ENCODE results near the gene KIRREL2. TPM values are rescaled to one million over a fixed set of nuclear protein-coding genes. Genes with fewer than 3 reads are reported as not detected.

Gene KIRREL2
- total RNA-seq, 2 experiments from 2014 or later: 2.3 to 2.4 TPM

DNA sequence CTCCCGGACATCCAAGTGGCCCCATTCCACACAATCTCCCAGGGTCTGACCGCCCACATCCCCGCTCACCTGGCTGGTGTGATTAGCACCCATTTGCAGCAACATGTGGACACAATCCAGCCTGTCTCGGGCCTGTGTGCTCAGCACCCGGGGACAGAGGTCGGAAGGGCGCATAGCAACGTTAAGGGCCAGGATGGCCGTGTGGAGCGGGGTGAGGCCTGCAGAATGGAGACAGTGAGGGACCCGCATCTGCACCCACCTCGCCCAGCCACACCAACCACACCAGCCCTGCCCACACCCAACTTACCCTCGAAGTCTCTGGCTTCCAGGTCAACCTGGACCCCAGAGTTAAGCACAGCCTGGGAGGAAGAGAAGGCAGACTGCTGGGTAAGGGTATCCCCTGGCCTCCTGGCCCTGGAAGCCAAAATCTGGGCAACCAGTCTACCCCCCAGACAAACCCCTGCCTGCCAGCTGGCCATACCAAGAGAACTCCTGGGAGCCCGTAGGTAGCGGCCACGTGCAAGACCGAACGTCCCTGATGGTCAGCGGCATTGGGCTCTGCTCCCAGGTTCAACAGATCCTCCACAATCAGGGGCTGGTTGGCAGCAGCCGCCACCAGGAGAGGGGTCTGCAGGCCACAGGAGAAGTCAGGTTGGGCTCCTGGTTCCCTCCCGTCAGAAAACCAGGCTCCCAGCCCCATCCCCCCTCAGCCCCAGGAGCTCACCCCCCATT is 39.4 kb downstream of the KIRREL2 start:
- no peak for DNase-seq
- Mint-ChIP-seq H3K4me1 (peaks cover 29% of the 10 kb centered on the region), H3K27ac (peak overlapping the region; percentile 63), H3K27me3 (no peaks in the 10 kb centered on the region), H3K36me3 (peaks cover 54% of the 10 kb centered on the region), H3K9me3 (no peaks in the 10 kb centered on the region), H3K4me3 (peak overlapping the region; percentile 97)

DNA sequence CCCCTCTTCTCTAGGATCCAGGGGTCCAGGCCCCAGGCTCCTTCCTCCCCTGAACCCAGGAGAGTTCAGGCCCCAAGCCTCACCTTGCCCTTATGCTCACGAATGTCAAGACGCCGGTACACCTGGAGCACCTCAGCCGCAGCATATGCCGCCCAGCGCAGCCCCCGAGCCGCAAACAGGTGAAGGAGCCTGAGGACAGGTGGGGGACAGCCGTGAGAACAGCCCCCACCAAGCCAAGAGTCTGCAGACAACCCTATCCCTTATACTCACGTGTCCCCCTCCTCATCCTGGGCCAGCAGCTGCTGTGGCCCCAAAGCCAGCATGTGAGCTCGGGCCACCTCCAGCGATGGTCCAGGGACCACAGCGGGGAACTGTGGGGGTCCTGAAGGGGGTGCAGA is 39.9 kb downstream of the KIRREL2 start:
- H3K27me3 Mint-ChIP-seq: no peaks in the 10 kb centered on the region
- H3K9me3 Mint-ChIP-seq: no peaks in the 10 kb centered on the region
- no peak overlapping the region for H3K27ac Mint-ChIP-seq
- H3K4me1 Mint-ChIP-seq: peaks cover 30% of the 10 kb centered on the region
- no peak for DNase-seq
- H3K36me3 Mint-ChIP-seq: peaks cover 49% of the 10 kb centered on the region
- peak overlapping the region; percentile 97 for H3K4me3 Mint-ChIP-seq

DNA sequence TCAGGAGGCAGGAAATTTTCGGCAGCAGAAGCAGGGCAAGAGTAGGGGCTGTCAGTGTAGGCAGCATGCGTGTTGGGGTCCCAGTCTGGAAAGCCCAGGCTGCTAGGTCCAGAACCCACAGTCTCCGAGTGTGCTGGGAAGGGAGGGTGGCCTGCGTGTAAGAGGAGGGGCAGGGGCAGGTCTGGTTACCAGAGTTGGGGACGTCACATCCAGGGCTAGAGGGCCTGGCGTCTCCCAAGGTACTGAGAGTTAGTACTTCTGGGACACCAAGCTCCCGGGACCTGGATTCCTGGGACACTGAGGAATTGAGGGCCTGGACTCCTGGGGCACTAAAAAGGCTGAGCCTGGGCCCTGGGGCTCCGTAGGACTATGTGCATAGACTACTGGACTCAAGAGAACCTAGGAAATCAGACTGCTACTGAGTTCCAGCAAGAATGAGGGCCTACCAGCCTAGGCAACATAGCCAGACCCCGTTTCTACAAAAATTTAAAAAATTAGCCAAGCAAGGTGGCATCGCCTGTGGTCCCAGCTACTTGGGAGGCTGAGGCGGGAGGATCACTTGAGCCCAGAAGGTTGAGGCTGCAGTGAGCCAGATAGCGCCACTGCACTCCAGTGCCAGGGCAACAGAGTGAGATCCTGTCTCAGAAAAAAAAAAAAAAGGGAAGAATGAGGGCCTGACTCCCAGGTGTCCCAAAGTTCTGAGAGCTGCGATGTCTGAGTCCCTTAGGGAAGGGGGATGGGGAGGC is 41.2 kb downstream of the KIRREL2 start:
- H3K9me3 Mint-ChIP-seq: no peaks in the 10 kb centered on the region
- peaks cover 44% of the 10 kb centered on the region for H3K36me3 Mint-ChIP-seq
- H3K27ac Mint-ChIP-seq: peak overlapping the region; percentile 90
- peak overlapping the region; percentile 97 for H3K4me3 Mint-ChIP-seq
- no peaks in the 10 kb centered on the region for H3K27me3 Mint-ChIP-seq
- H3K4me1 Mint-ChIP-seq: peaks cover 36% of the 10 kb centered on the region
- DNase-seq: no peak

DNA sequence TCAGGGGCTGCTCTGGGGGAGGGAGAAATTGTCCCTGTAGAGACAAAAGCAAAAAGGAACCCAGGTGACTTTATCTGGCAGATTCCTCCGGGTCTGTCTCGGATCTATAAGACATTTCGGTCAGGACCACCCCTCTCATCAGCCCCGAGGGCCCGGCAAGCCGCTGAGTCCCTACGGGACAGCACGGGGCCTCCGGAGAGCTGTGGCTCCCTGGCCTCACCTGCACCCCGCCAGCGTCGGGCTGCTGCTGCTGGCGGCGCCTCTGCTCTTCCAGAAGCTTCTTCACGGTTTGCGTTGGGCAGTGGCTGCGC is 41.7 kb downstream of the KIRREL2 start:
- Mint-ChIP-seq H3K4me1 (peaks cover 36% of the 10 kb centered on the region), H3K4me3 (peak overlapping the region; percentile 97), H3K36me3 (peaks cover 39% of the 10 kb centered on the region)

DNA sequence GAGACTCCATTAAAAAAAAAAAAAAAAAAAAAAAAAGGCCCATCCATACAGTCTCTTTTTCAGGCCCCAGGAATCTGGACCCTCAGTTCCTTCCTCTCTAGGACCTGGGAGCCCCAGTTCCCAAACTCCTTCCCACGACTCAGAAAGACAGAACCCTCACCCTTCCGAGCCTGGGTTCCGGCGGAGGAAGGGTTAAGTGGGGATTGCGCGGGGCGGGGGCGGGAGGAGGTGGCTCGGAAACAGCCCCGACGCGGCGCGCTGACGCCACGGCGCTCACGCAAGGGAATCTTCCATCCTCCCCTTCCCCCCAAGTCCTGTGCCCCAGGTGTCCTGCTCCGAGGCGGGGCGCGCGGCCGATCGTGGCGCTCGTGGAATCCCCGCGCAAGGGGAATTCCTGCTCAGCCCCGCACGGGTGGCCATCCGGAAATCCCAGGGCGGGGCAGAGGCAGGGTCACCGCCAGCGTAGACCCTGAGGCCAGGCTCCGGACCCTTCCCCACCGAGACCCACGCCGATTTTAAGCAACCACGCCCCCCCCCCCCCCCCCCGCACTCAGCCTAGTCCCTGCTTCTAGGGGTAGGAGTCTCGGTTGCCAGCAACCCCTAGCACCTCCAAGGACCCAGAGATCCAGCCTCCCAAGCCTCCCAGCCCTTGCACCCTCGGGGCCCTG is 43.0 kb downstream of the KIRREL2 start:
- Mint-ChIP-seq H3K27ac (peak overlapping the region; percentile 90), H3K27me3 (no peaks in the 10 kb centered on the region)

More for the DNA sequence above, 41.7 kb downstream of the KIRREL2 start:
- Mint-ChIP-seq H3K9me3 (no peaks in the 10 kb centered on the region), H3K27ac (peak overlapping the region; percentile 90), H3K27me3 (no peaks in the 10 kb centered on the region)
- no peak for DNase-seq

DNA sequence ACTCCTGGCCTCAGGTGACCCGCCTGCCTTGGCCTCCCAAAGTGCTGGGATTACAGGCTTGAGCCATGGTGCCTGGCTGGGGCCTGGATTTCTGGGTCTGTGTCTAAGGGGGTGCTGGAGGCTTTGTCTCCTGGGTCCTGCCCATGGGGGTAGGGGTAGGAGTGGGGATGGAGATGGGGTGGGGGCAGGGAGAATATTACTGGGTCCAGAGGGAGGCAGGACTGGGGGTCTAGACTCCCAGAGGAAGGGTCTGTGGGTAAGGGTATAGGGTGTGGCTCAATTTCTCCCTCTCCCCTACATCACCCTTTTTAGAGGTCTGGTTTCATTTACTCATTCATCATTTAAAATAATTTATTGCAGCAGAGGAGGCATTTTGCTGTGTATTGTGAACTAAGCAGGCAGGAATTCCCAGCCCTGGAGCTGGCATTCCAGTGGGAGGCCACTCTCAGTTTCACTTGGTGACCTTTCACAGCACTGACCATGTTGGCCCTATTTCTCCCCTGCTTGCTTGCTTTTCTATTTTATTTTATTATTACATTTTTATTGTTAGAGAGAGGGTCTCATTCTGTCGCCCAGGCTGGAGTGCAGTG is 44.4 kb downstream of the KIRREL2 start:
- H3K27me3 Mint-ChIP-seq: no peaks in the 10 kb centered on the region
- peak overlapping the region; percentile 97 for H3K4me3 Mint-ChIP-seq
- no peak for DNase-seq
- H3K4me1 Mint-ChIP-seq: peaks cover 44% of the 10 kb centered on the region
- H3K27ac Mint-ChIP-seq: peak overlapping the region; percentile 90
- no peaks in the 10 kb centered on the region for H3K9me3 Mint-ChIP-seq
- H3K36me3 Mint-ChIP-seq: peaks cover 33% of the 10 kb centered on the region

More for the DNA sequence above, 43.0 kb downstream of the KIRREL2 start:
- DNase-seq: peak; percentile 89
- peak overlapping the region; percentile 97 for H3K4me3 Mint-ChIP-seq
- H3K4me1 Mint-ChIP-seq: peaks cover 44% of the 10 kb centered on the region
- H3K36me3 Mint-ChIP-seq: peaks cover 39% of the 10 kb centered on the region
- H3K9me3 Mint-ChIP-seq: no peaks in the 10 kb centered on the region

DNA sequence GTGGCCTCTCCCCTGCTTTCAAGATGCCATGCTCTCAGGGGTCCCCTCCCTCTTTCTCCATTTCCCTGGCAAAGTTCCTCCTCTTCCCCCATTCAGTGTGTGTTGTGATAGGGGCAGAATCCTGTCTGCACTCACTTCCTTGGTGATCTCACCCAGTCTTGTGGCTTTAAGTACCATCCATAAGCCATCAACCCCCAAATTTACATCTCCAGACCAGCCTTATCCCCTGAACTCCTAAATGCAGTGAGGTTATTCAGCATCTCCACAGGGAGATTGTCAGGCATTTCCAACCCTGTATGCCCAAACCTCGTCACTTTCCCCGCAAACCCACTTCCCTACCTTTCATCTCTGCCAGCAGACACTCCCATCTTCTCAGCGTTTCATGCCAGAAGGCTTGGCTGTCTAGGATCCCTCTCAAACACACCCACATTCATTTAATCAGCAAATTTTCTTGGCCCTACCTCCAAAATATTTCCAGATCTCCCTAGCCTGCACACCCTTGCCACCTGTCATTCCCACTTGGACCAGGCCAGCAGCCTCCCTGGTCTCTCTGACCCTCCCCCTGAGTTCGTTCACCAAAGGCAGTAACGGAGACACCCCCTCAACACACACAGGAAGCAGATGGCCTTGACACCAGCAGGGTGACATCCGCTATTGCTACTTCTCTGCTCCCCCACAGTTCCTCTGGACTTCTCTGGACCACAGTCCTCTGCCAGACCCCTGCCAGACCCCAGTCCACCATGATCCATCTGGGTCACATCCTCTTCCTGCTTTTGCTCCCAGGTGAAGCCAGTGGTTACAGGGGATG is 45.3 kb downstream of the KIRREL2 start, which contains the start of gene HCST:
HCST (plus strand) TSS at position 676 of the 808 bp plus-strand sequence; CDS start at position 741, 65 bp downstream.
- Mint-ChIP-seq H3K36me3 (peaks cover 26% of the 10 kb centered on the region), H3K27me3 (no peaks in the 10 kb centered on the region), H3K9me3 (no peaks in the 10 kb centered on the region), H3K4me3 (peak within 1 kb of the TSS; percentile 89), H3K27ac (peak within 1 kb of the TSS; percentile 90), H3K4me1 (peaks cover 44% of the 10 kb centered on the region)
- peak; percentile 52 for DNase-seq

DNA sequence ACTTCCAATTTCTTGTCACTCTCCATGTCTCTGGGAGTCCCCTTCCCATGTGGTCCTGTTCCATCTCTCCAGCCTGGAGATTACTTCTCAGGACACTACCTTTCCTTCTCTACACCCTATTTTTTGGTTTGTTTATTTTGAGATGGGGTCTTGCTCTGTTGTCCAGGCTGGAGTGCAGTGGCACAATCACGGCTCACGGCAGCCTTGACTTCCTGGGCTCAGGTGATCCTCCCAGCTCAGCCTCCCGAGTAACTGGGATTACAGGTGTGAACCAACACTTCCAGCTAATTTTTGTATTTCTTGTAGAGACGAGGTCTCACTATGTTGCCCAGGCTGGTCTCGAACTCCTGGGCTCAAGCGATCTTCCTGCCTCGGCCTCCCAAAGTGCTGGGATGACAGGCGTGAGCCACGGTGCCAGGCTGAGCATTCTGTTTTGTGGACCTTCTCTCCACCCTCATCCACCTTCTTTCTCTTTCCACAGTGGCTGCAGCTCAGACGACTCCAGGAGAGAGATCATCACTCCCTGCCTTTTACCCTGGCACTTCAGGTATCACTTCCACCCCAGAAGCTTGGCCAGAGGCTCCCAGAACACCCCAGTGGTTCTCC is 46.3 kb downstream of the KIRREL2 start:
- no peaks in the 10 kb centered on the region for H3K27me3 Mint-ChIP-seq
- H3K27ac Mint-ChIP-seq: peak overlapping the region; percentile 90
- H3K4me3 Mint-ChIP-seq: peak overlapping the region; percentile 89
- peaks cover 18% of the 10 kb centered on the region for H3K36me3 Mint-ChIP-seq
- H3K4me1 Mint-ChIP-seq: peaks cover 41% of the 10 kb centered on the region
- H3K9me3 Mint-ChIP-seq: no peaks in the 10 kb centered on the region
- DNase-seq: no peak

DNA sequence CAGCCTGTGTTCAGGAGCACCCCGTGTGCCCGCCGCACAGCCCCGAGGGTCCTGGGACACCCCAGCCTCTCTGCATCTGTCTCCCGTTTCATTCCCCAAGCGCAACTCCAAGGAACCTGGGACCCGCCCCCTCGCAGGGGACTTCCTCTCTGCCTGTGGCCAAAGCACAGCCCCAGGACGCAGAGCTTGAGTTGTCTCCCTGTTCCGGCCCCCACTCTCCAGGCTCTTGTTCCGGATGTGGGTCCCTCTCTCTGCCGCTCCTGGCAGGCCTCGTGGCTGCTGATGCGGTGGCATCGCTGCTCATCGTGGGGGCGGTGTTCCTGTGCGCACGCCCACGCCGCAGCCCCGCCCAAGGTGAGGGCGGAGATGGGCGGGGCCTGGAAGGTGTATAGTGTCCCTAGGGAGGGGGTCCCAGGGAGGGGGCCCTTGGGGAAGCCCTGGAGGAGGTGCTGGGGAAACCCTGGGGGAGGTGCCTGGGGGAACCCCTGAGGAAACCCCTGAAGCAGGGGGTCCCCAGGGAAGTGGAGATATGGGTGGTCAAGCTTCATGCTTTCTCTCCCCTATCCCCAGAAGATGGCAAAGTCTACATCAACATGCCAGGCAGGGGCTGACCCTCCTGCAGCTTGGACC is 47.0 kb downstream of the KIRREL2 start:
- Mint-ChIP-seq H3K4me1 (peaks cover 43% of the 10 kb centered on the region), H3K4me3 (peak overlapping the region; percentile 89), H3K36me3 (peaks cover 11% of the 10 kb centered on the region), H3K27ac (peak overlapping the region; percentile 90), H3K9me3 (no peaks in the 10 kb centered on the region), H3K27me3 (no peaks in the 10 kb centered on the region)
- DNase-seq: peak; percentile 88

DNA sequence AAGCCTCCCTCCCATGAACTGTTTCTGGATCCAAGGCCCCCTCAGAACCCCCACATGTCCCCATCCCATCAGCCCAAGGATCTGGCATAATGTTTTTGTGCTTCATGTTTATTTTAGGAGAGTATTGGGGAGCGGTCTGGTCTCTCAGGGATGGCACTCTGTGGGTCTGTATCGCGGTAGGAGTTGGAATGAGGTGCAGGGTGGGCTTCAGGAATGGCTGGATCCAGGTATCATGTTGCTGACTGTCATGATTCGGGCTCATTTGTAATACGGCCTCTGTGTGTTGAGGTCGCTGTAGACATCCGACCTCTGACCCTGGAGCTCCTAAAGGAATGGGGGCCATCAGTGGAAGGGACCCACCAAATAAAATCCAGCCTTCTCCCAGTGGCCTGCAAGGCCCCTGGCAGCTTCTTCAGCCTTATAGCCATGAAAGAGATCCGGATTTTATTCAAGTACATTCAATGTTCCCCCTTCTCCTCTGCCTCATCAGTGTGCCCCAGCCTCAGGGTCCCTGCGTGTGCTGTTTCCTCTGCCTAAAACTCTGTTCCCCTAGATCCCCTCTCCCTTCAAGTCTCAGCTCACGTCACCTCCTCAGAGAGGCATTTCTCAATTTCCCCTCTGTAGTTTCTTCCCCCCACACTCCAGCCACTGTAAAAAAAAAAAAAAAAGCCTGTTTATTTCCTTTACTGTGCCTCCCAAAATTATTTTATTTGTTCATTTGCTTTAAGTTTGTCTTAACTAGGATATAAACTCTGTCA is 47.8 kb downstream of the KIRREL2 start:
- no peak for DNase-seq
- no peaks in the 10 kb centered on the region for H3K9me3 Mint-ChIP-seq
- H3K36me3 Mint-ChIP-seq: peaks cover 4% of the 10 kb centered on the region
- H3K4me3 Mint-ChIP-seq: peak overlapping the region; percentile 47
- peak overlapping the region; percentile 90 for H3K27ac Mint-ChIP-seq
- H3K4me1 Mint-ChIP-seq: peaks cover 50% of the 10 kb centered on the region
- no peaks in the 10 kb centered on the region for H3K27me3 Mint-ChIP-seq

DNA sequence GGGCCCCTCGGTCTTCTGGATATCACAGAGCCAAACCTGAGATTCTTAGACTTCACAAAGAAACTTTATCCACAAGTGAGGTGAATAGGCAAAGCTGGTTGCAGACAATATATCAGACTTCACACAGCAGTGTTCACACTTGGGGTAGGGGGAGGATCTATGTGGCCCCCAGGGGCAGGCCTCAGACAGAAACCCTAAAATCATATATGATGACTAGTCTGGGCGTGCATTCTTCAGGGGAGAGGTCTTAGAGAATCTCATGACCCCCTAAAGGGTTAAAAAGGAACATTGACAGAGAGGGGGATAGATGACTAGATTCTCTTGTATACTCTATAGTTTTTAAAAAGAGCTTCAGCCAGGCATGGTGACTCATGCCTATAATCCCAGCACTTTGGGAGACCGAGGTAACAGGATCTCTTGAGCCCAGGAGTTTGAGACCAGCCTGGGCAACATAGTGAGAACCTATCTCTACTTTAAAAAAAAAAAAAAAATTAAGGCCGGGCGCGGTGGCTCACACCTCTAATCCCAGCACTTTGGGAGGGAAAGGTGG is 48.5 kb downstream of the KIRREL2 start:
- peaks cover 53% of the 10 kb centered on the region for H3K4me1 Mint-ChIP-seq
- H3K27ac Mint-ChIP-seq: peak overlapping the region; percentile 90
- no peak for DNase-seq

DNA sequence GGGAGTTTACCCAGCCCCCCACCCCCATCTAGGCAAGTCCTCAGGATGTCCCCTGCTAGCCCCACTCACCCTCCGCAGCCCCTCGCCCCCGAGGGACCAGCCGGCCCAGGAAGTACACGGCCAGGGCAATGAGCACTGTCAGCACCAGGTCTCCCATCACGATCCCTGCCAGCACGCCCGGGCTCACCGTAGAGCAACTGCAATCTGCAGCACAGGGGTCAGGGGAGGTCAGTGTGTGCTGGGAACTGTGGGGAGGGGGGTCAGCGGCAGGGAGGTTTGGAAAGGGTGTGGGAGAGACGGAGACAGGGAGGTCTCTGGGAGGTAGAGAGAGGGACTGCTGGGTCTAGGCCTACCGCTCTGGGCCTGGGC is 50.6 kb downstream of the KIRREL2 start:
- no peak overlapping the region for H3K27ac Mint-ChIP-seq
- H3K4me3 Mint-ChIP-seq: no peak overlapping the region
- DNase-seq: no peak
- H3K9me3 Mint-ChIP-seq: no peaks in the 10 kb centered on the region
- H3K4me1 Mint-ChIP-seq: peaks cover 52% of the 10 kb centered on the region
- no peaks in the 10 kb centered on the region for H3K27me3 Mint-ChIP-seq
- peaks cover 3% of the 10 kb centered on the region for H3K36me3 Mint-ChIP-seq

More for the DNA sequence above, 48.5 kb downstream of the KIRREL2 start:
- H3K9me3 Mint-ChIP-seq: no peaks in the 10 kb centered on the region
- H3K27me3 Mint-ChIP-seq: no peaks in the 10 kb centered on the region
- no peak overlapping the region for H3K4me3 Mint-ChIP-seq
- H3K36me3 Mint-ChIP-seq: peaks cover 3% of the 10 kb centered on the region

DNA sequence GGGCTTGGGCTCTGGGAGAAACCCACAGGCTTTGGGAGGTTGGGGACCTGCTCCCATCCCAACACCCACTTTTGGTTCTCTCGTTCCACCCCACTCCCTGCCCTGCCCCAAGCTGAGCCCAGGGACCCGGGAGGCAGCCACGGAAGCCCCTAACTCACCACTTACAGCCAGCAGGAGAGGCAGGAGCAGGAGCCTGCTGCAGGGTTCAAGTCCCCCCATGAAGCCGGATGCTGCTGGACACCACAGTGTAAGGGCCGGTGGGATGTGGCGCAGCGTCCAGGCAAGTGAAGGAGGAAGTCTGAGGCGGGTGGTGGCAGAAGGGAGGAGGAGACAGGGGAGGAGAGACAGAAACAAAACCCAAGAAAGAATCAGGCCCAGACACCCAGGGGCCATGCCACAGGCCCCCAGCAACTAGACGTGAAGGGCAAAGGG is 51.3 kb downstream of the KIRREL2 start, which contains the start of gene TYROBP:
TYROBP (minus strand) TSS at position 286 of the 432 bp plus-strand sequence; CDS start at position 219, 67 bp downstream.
- no peak within 1 kb of the TSS for H3K4me3 Mint-ChIP-seq
- H3K4me1 Mint-ChIP-seq: peaks cover 49% of the 10 kb centered on the region
- H3K36me3 Mint-ChIP-seq: peaks cover 3% of the 10 kb centered on the region

More for the DNA sequence above, 51.3 kb downstream of the KIRREL2 start, which contains the start of gene TYROBP:
- H3K27ac Mint-ChIP-seq: no peak within 1 kb of the TSS
- DNase-seq: no peak
- no peaks in the 10 kb centered on the region for H3K27me3 Mint-ChIP-seq
- H3K9me3 Mint-ChIP-seq: no peaks in the 10 kb centered on the region
